K562 (cell line): ENCODE results near the gene FBN3. TPM values are rescaled to one million over a fixed set of nuclear protein-coding genes. Genes with fewer than 3 reads are reported as not detected.

ENCODE experiments used
- ATAC-seq: fragments of 200-7000 bp; cut with Tn5 transposase; 3 replicates; pipeline ENCODE4 v1.9.1; 2020; ENCODE audit warnings: moderate library complexity
- BruUV-seq: library from RNA; stranded (reverse); fragments of 400-500 nt; replicated peaks from 2 replicates; lab custom pipeline; 2021; lab: Mats Ljungman, UMichigan
- CTCF ChIA-PET: fragments of 300-600 bp; formaldehyde crosslinking; extraction: SDS; loops from one replicate; lab custom pipeline; 2021; ENCODE audit warnings: low intra/inter-chr PET ratio; lab: Yijun Ruan, JAX
- POLR2A ChIA-PET: fragments of 300-600, 350-650 bp; sonication (Branson Sonifier 250); formaldehyde crosslinking; extraction: SDS; loops from one replicate; lab custom pipeline; 2021; ENCODE audit warnings: antibody characterized with exemption, inconsistent platforms; lab: Yijun Ruan, JAX
- DNase-seq, 4 experiments: peaks; one replicate each; pipeline versions ENCODE4 v3.0.0 to v3.0.0-alpha.2; 2011 to 2018; ENCODE audit warnings: low spot score in 3 of 4, mixed read lengths in 3 of 4; ENCODE audit errors: extremely low read depth in 1 of 4
- FAIRE-seq: peaks from 2 replicates; lab custom pipeline; 2011; peaks lifted over from hg19 to GRCh38; lab: Jason Lieb, UNC
- H2AFZ ChIP-seq: 2 replicates; pipeline ENCODE4 v1.6.0; 2011; ENCODE audit warnings: low read depth, low read length, control low read depth, inconsistent platforms
- H3K27ac ChIP-seq: fragments of 200-600 bp; 3 replicates; pipeline ENCODE4 v1.8.0; 2011; ENCODE audit warnings: low read depth, mild to moderate bottlenecking, control low read depth, inconsistent platforms, low read length, moderate library complexity, mixed read lengths; ENCODE audit errors: extremely low read depth
- H3K27me3 ChIP-seq, 2 experiments: fragments of 300-600 bp in 1 of 2; 2 replicates in 1 of 2; 3 replicates in 1 of 2; pipeline versions ENCODE4 v1.6.0 to v1.8.0; 2011; ENCODE audit warnings: inconsistent platforms in 2 of 2, low read length in 2 of 2, mild to moderate bottlenecking in 1 of 2, mixed read lengths in 1 of 2, moderate library complexity in 1 of 2; ENCODE audit not compliant: control insufficient read depth in 2 of 2, insufficient read depth in 2 of 2
- H3K36me3 ChIP-seq: fragments of 300-600 bp; 3 replicates; pipeline ENCODE4 v1.8.0; 2011; ENCODE audit warnings: mild to moderate bottlenecking, low read length, inconsistent platforms; ENCODE audit not compliant: control insufficient read depth, insufficient read depth
- H3K4me1 ChIP-seq, 2 experiments: fragments of 200-600 bp in 1 of 2; replicated peaks in 1 of 2; 2 replicates in 1 of 2; 3 replicates in 1 of 2; pipeline versions ENCODE4 v1.5.1 to v1.8.0; 2011; ENCODE audit warnings: inconsistent platforms in 2 of 2, low read length in 2 of 2, mild to moderate bottlenecking in 1 of 2, mixed read lengths in 1 of 2, moderate library complexity in 1 of 2; ENCODE audit not compliant: control insufficient read depth in 2 of 2, insufficient read depth in 2 of 2
- H3K4me2 ChIP-seq: 2 replicates; pipeline ENCODE4 v1.6.1; 2011; ENCODE audit warnings: low read length, control low read depth, inconsistent platforms, mixed read lengths; ENCODE audit not compliant: insufficient read depth
- H3K4me3 ChIP-seq: fragments of 200-600 bp; sonication (generic), shearing (Covaris generic); 2 replicates; pipeline ENCODE4 v1.5.1; 2016; ENCODE audit warnings: control low read depth, inconsistent platforms
- H3K79me2 ChIP-seq: fragments of 200-600 bp; 3 replicates; pipeline ENCODE4 v1.8.0; 2011; ENCODE audit warnings: low read length, inconsistent platforms; ENCODE audit not compliant: control insufficient read depth, insufficient read depth
- H3K9ac ChIP-seq, 2 experiments: 2 replicates each; pipeline versions ENCODE4 v1.6.0 to v1.6.1; 2011; ENCODE audit warnings: low read depth in 2 of 2, low read length in 2 of 2, control low read depth in 1 of 2, inconsistent platforms in 1 of 2, mild to moderate bottlenecking in 1 of 2, mixed read lengths in 1 of 2; ENCODE audit not compliant: insufficient read depth in 1 of 2
- H3K9me1 ChIP-seq: one replicate; pipeline ENCODE4 v1.6.0; 2011; ENCODE audit warnings: inconsistent platforms, mild to moderate bottlenecking, low read length, moderate library complexity; ENCODE audit not compliant: control insufficient read depth, insufficient read depth
- H3K9me3 ChIP-seq: replicated peaks from 2 replicates; pipeline ENCODE4 v1.5.1; 2011; ENCODE audit warnings: low read depth, low read length, inconsistent platforms; ENCODE audit not compliant: control insufficient read depth, insufficient read depth
- H4K20me1 ChIP-seq: replicated peaks from 2 replicates; pipeline ENCODE4 v1.6.1; 2011; ENCODE audit warnings: low read length, inconsistent platforms, mixed read lengths; ENCODE audit not compliant: control insufficient read depth, insufficient read depth
- ARID3A ChIP-seq: IDR thresholded peaks from 2 replicates; pipeline ENCODE4 v1.6.1; 2012; ENCODE audit warnings: low read depth, low read length, improper control_type of control experiment, borderline replicate concordance
- CBX1 ChIP-seq: sonication (generic); IDR thresholded peaks from 2 replicates; pipeline ENCODE4 v1.6.1; 2016; ENCODE audit warnings: antibody characterized with exemption, low read depth, mild to moderate bottlenecking
- ELK3 ChIP-seq: fragments of 450-650 bp; formaldehyde crosslinking; IDR thresholded peaks from 2 replicates; pipeline ENCODE4 v1.4.0; 2020; ENCODE audit warnings: mild to moderate bottlenecking
- EZH2 ChIP-seq: IDR thresholded peaks from 2 replicates; pipeline ENCODE4 v1.6.1; 2012; ENCODE audit warnings: low read depth, mild to moderate bottlenecking, inconsistent platforms, low read length, borderline replicate concordance
- MAFG ChIP-seq: fragments of 450-650 bp; conservative IDR thresholded peaks from 2 replicates; pipeline ENCODE4 v1.6.1; 2016; ENCODE audit warnings: missing genetic modification characterization, missing compliant biosample characterization
- MCM5 ChIP-seq: fragments of 450-650 bp; IDR thresholded peaks from 2 replicates; pipeline ENCODE4 v1.6.1; 2016; ENCODE audit warnings: low read depth
- PATZ1 ChIP-seq: fragments of 250-450 bp; sonication (Bioruptor Pico); IDR thresholded peaks from 2 replicates; pipeline ENCODE4 v1.5.0; 2020; ENCODE audit warnings: mild to moderate bottlenecking, borderline replicate concordance
- RBM17 ChIP-seq: fragments of 200-400 bp; formaldehyde crosslinking; IDR thresholded peaks from 2 replicates; pipeline ENCODE4 v1.6.1; 2017; ENCODE audit warnings: low read depth, mild to moderate bottlenecking, low read length, borderline replicate concordance
- RCOR1 ChIP-seq, 2 experiments: IDR thresholded peaks; 2 replicates each; pipeline ENCODE4 v1.6.1; 2012; ENCODE audit warnings: low read depth in 2 of 2, low read length in 2 of 2, borderline replicate concordance in 1 of 2, improper control_type of control experiment in 1 of 2
- SMARCA5 ChIP-seq: fragments of 450-650 bp; IDR thresholded peaks from 2 replicates; pipeline ENCODE4 v1.6.1; 2016
- ZMIZ1 ChIP-seq, 2 experiments: fragments of 150-350 bp in 1 of 2; IDR thresholded peaks; 2 replicates each; pipeline ENCODE4 v1.6.1; 2012 to 2016; ENCODE audit warnings: low read depth in 2 of 2, low read length in 2 of 2, mild to moderate bottlenecking in 1 of 2, moderate library complexity in 1 of 2
- ZNF121 ChIP-seq: sonication (generic); formaldehyde crosslinking; conservative IDR thresholded peaks from 2 replicates; pipeline ENCODE4 v1.8.0; 2022; ENCODE audit warnings: missing genetic modification reagents
- WGBS: fragments of 100-300 bp; shearing (Covaris generic); methylation state at CpG from one replicate; pipeline ENCODE4 v1.1.6; 2016; ENCODE audit warnings: low coverage, mixed read lengths; ENCODE audit not compliant: insufficient coverage; ENCODE audit errors: missing lambda C conversion rate; 5-methylcytosine and 5-hydroxymethylcytosine counted together
- in situ Hi-C: fragments of 300-500 bp; cut with MboI; formaldehyde crosslinking; loops from 4 replicates; pipeline ENCODE4 v1.15.0; 2018; ENCODE audit warnings: inconsistent platforms, mixed read lengths
- intact Hi-C: fragments of 100-400 bp; cut with micrococcal nuclease; formaldehyde crosslinking; loops from 2 replicates; pipeline ENCODE4 v1.14.2; 2022
- polyA plus RNA-seq, 8 experiments: library from polyadenylated mRNA; depleted of rRNA in 4 of 8; stranded (reverse) in 5 of 8; unstranded in 3 of 8; fragments of >200 nt; fragmentation: Nextera tagmentation in 2 of 8; fragmentation: Illumina TruSeq in 1 of 8; extraction: Ambion mirVana in 2 of 8; extraction: Trizol in 1 of 8; gene quantifications; 2 replicates each; pipeline versions ENCODE4 v1.2.1 to v1.2.3, GENCODE V29; 2011 to 2014; ENCODE audit warnings: inconsistent platforms in 1 of 8, missing spikeins in 1 of 8
- total RNA-seq, 7 experiments: library from RNA; depleted of rRNA in 6 of 7; stranded (reverse); fragments of >200 nt in 6 of 7; fragmentation: Illumina TruSeq in 2 of 7; extraction: Trizol in 2 of 7; gene quantifications; 2 replicates each; pipeline versions ENCODE4 v1.2.1 to v1.2.3, GENCODE V29; 2011 to 2021; ENCODE audit warnings: low replicate concordance in 1 of 7

The FBN3 gene
- total and polyA plus RNA-seq, 9 of the 15 experiments (the other 6 are each of a cell fraction or from before 2014, with no cell fraction given): under 0.01 to 0.29 (median 0.01) TPM; not detected in 4

GRCh38 chr19:8148410-8149260 is 757 bp downstream of the FBN3 start:
- H3K4me1 ChIP-seq: peaks cover 0 to 36% of the 10 kb centered on the region in 2 experiments; a peak in 3 of 5 replicates
- BruUV-seq: no TSS peak
- H4K20me1 ChIP-seq: no peaks in the 10 kb centered on the region; the same call in 1 of the 2 replicates
- peak overlapping the region; percentile 45; the same call in 1 of the 2 replicates for H2AFZ ChIP-seq
- 4% methylated on average over 16 of the region's 50 CpGs for WGBS
- H3K9me1 ChIP-seq: no peaks in the 10 kb centered on the region
- CTCF ChIA-PET: no interaction called here
- H3K4me3 ChIP-seq: no peak overlapping the region
- no peaks in the 10 kb centered on the region for H3K79me2 ChIP-seq
- intact Hi-C loops (no loop called here), in situ Hi-C loops (no loop called here)
- POLR2A ChIA-PET: no interaction called here
- DNase-seq (peak; percentile 32 to 64 (median 56)), FAIRE-seq (peak; percentile 68), ATAC-seq (peak; percentile 26; the same call in 1 of the 3 replicates)
- no peaks in the 10 kb centered on the region for H3K9me3 ChIP-seq
- H3K9ac ChIP-seq: peak overlapping the region in 1 of 2 experiments; percentile 82; a peak in 2 of 4 replicates
- H3K36me3 ChIP-seq: no peaks in the 10 kb centered on the region
- H3K27ac ChIP-seq: no peak overlapping the region
- peak overlapping the region; percentile 38; the same call in 1 of the 2 replicates for H3K4me2 ChIP-seq
- H3K27me3 ChIP-seq: peaks cover 40 to 63% of the 10 kb centered on the region in 2 experiments
- TF ChIP-seq RCOR1 (IDR thresholded peaks at IDR 0.05; ENCODE audit: borderline replicate concordance in 1 of 2, low read depth in 2 of 2, low read length in 2 of 2) (peak in 1 of 2 experiments; percentile 75; a peak in 1 of 4 replicates), ZMIZ1 (IDR thresholded peaks at IDR 0.05; ENCODE audit: low read depth in 2 of 2, low read length in 2 of 2) (no peak), ZNF121 (CRISPR knock-in tag) (peak; percentile 26; the same call in 1 of the 2 replicates), SMARCA5 (peak; percentile 94), CBX1 (peak; percentile 68; the same call in 1 of the 2 replicates), RBM17 (no peak), MCM5 (no peak), EZH2 (no peak), ELK3 (CRISPR knock-in tag) (no peak), MAFG (tag) (no peak), ARID3A (no peak), PATZ1 (no peak)
